HepG2 (cell line): Measurements from ENCODE around the gene ABCC3. TPM values are rescaled to one million over a fixed set of nuclear protein-coding genes. Genes with fewer than 3 reads are reported as not detected.

ENCODE experiments used
- ATRX ChIP-seq: sonication (generic); formaldehyde crosslinking; IDR thresholded peaks from 2 replicates; pipeline ENCODE4 v1.4.0; 2020; ENCODE audit warnings: missing genetic modification reagents, borderline replicate concordance
- CC2D1A ChIP-seq: sonication (generic); formaldehyde crosslinking; IDR thresholded peaks from 2 replicates; pipeline ENCODE4 v1.8.1; 2023; ENCODE audit warnings: mild to moderate bottlenecking, missing genetic modification reagents
- CCDC6 ChIP-seq: sonication (generic); formaldehyde crosslinking; IDR thresholded peaks from 2 replicates; pipeline ENCODE4 v1.8.1; 2022; ENCODE audit warnings: mild to moderate bottlenecking, missing genetic modification reagents, moderate library complexity
- CSRNP2 ChIP-seq: sonication (generic); formaldehyde crosslinking; conservative IDR thresholded peaks from 2 replicates; pipeline ENCODE4 v1.8.0; 2022; ENCODE audit warnings: low read depth, missing genetic modification reagents
- DDIT3 ChIP-seq: sonication (generic); formaldehyde crosslinking; IDR thresholded peaks from 2 replicates; pipeline ENCODE4 v1.4.0; 2020; ENCODE audit warnings: mild to moderate bottlenecking, missing genetic modification reagents
- KDM3A ChIP-seq: IDR thresholded peaks from 2 replicates; pipeline ENCODE4 v1.6.1; 2018; ENCODE audit warnings: low read depth, missing compliant biosample characterization
- NRL ChIP-seq: sonication (generic); formaldehyde crosslinking; IDR thresholded peaks from 2 replicates; pipeline ENCODE4 v1.5.0; 2020; ENCODE audit warnings: missing genetic modification reagents, mild to moderate bottlenecking, moderate library complexity, borderline replicate concordance
- SRY ChIP-seq: sonication (generic); formaldehyde crosslinking; IDR thresholded peaks from 2 replicates; pipeline ENCODE4 v1.8.0; 2022; ENCODE audit warnings: mild to moderate bottlenecking, missing genetic modification reagents
- ZBTB42 ChIP-seq: sonication (generic); formaldehyde crosslinking; IDR thresholded peaks from 2 replicates; pipeline ENCODE4 v1.5.0; 2020; ENCODE audit warnings: mild to moderate bottlenecking, missing genetic modification reagents
- ZNF333 ChIP-seq: sonication (generic); formaldehyde crosslinking; IDR thresholded peaks from 2 replicates; pipeline ENCODE4 v1.4.0; 2020; ENCODE audit warnings: mild to moderate bottlenecking, missing genetic modification reagents, borderline replicate concordance
- ZNF496 ChIP-seq: sonication (generic); formaldehyde crosslinking; IDR thresholded peaks from 2 replicates; pipeline ENCODE4 v1.8.1; 2023; ENCODE audit warnings: mild to moderate bottlenecking, moderate library complexity, missing genetic modification reagents; ENCODE audit not compliant: insufficient replicate concordance
- ZNF589 ChIP-seq: sonication (generic); formaldehyde crosslinking; conservative IDR thresholded peaks from 2 replicates; pipeline ENCODE4 v1.8.0; 2022; ENCODE audit warnings: mild to moderate bottlenecking, moderate library complexity, missing genetic modification reagents
- ZNF788 ChIP-seq: sonication (generic); formaldehyde crosslinking; IDR thresholded peaks from 2 replicates; pipeline ENCODE4 v1.5.0; 2020; ENCODE audit warnings: mild to moderate bottlenecking, missing genetic modification reagents, borderline replicate concordance
- polyA plus RNA-seq, 8 experiments: library from polyadenylated mRNA; depleted of rRNA in 3 of 8; stranded (reverse) in 7 of 8; unstranded in 1 of 8; fragments of >200 nt; fragmentation: Illumina TruSeq in 4 of 8; extraction: Trizol in 4 of 8; gene quantifications; 2 replicates each; pipeline versions ENCODE4 v1.2.1 to v1.2.3, GENCODE V29; 2011 to 2016; ENCODE audit warnings: low read depth in 4 of 8, missing spikeins in 1 of 8, mixed read lengths in 1 of 8; ENCODE audit not compliant: insufficient read depth in 1 of 8
- total RNA-seq, 5 experiments: library from RNA; depleted of rRNA; stranded (reverse); fragments of >200 nt; fragmentation: Illumina TruSeq; extraction: Trizol; gene quantifications; 2 replicates each; pipeline ENCODE4 v1.2.3, GENCODE V29; 2016; ENCODE audit warnings: low read depth in 1 of 5
- TF ChIP-seq, protein P1 (sequence below): sonication (generic); formaldehyde crosslinking; conservative IDR thresholded peaks from 2 replicates; pipeline ENCODE4 v1.4.0; 2020; ENCODE audit warnings: mild to moderate bottlenecking, missing genetic modification reagents, moderate library complexity
- TF ChIP-seq, protein P2 (sequence below): IDR thresholded peaks from 2 replicates; pipeline ENCODE4 v1.6.1; 2016; ENCODE audit warnings: low read depth, control low read depth
- TF ChIP-seq, protein P3 (sequence below), 2 experiments: sonication (generic) in 1 of 2; formaldehyde crosslinking in 1 of 2; IDR thresholded peaks; 2 replicates each; pipeline versions ENCODE4 v1.4.0 to v1.6.1; 2016 to 2020; ENCODE audit warnings: borderline replicate concordance in 1 of 2, low read depth in 1 of 2, mild to moderate bottlenecking in 1 of 2, missing genetic modification reagents in 1 of 2

Gene ABCC3
- total and polyA plus RNA-seq, 2 of the 13 experiments (the other 11 are each of a cell fraction or from before 2014, with no cell fraction given) = 25.2 to 50.7 TPM

- TF ChIP-seq, protein P1, sequence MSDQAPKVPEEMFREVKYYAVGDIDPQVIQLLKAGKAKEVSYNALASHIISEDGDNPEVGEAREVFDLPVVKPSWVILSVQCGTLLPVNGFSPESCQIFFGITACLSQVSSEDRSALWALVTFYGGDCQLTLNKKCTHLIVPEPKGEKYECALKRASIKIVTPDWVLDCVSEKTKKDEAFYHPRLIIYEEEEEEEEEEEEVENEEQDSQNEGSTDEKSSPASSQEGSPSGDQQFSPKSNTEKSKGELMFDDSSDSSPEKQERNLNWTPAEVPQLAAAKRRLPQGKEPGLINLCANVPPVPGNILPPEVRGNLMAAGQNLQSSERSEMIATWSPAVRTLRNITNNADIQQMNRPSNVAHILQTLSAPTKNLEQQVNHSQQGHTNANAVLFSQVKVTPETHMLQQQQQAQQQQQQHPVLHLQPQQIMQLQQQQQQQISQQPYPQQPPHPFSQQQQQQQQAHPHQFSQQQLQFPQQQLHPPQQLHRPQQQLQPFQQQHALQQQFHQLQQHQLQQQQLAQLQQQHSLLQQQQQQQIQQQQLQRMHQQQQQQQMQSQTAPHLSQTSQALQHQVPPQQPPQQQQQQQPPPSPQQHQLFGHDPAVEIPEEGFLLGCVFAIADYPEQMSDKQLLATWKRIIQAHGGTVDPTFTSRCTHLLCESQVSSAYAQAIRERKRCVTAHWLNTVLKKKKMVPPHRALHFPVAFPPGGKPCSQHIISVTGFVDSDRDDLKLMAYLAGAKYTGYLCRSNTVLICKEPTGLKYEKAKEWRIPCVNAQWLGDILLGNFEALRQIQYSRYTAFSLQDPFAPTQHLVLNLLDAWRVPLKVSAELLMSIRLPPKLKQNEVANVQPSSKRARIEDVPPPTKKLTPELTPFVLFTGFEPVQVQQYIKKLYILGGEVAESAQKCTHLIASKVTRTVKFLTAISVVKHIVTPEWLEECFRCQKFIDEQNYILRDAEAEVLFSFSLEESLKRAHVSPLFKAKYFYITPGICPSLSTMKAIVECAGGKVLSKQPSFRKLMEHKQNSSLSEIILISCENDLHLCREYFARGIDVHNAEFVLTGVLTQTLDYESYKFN (CRISPR knock-in tag) = peak; percentile 64; the same call in 1 of the 2 replicates
- no peak for TF ChIP-seq CSRNP2
- no peak for TF ChIP-seq DDIT3 (CRISPR knock-in tag)
- TF ChIP-seq ZBTB42 (CRISPR knock-in tag) = no peak
- TF ChIP-seq ZNF788 (CRISPR knock-in tag) = 0 out of 2 replicates have a peak, but pooled peaks have one; percentile 49
- TF ChIP-seq KDM3A (CRISPR knock-in tag) = no peak
- no peak for TF ChIP-seq ZNF589 (CRISPR knock-in tag)
- TF ChIP-seq, protein P2, sequence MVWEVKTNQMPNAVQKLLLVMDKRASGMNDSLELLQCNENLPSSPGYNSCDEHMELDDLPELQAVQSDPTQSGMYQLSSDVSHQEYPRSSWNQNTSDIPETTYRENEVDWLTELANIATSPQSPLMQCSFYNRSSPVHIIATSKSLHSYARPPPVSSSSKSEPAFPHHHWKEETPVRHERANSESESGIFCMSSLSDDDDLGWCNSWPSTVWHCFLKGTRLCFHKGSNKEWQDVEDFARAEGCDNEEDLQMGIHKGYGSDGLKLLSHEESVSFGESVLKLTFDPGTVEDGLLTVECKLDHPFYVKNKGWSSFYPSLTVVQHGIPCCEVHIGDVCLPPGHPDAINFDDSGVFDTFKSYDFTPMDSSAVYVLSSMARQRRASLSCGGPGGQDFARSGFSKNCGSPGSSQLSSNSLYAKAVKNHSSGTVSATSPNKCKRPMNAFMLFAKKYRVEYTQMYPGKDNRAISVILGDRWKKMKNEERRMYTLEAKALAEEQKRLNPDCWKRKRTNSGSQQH (CRISPR knock-in tag) = no peak
- TF ChIP-seq ATRX = no peak
- no peak; the same call in 1 of the 2 replicates for TF ChIP-seq NRL (CRISPR knock-in tag)
- TF ChIP-seq, protein P3, sequence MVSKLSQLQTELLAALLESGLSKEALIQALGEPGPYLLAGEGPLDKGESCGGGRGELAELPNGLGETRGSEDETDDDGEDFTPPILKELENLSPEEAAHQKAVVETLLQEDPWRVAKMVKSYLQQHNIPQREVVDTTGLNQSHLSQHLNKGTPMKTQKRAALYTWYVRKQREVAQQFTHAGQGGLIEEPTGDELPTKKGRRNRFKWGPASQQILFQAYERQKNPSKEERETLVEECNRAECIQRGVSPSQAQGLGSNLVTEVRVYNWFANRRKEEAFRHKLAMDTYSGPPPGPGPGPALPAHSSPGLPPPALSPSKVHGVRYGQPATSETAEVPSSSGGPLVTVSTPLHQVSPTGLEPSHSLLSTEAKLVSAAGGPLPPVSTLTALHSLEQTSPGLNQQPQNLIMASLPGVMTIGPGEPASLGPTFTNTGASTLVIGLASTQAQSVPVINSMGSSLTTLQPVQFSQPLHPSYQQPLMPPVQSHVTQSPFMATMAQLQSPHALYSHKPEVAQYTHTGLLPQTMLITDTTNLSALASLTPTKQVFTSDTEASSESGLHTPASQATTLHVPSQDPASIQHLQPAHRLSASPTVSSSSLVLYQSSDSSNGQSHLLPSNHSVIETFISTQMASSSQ (IDR thresholded peaks at IDR 0.05; ENCODE audit: low read depth) = peak; percentile 35; the same call in 1 of the 2 replicates
- TF ChIP-seq, protein P3 (CRISPR knock-in tag; IDR thresholded peaks at IDR 0.05; ENCODE audit: borderline replicate concordance) = peak; percentile 41; the same call in 1 of the 2 replicates
- no peak for TF ChIP-seq ZNF333
- no peak for TF ChIP-seq CC2D1A (CRISPR knock-in tag)
- TF ChIP-seq SRY (CRISPR knock-in tag) = no peak
- no peak for TF ChIP-seq ZNF496 (CRISPR knock-in tag)
- TF ChIP-seq CCDC6 = peak; percentile 50; the same call in 1 of the 2 replicates
Measured at GRCh38 chr17:50635982-50636803, 1.5 kb downstream of the ABCC3 start (continued).
